HepG2 (cell line): ENCODE measurements around the gene ING1. TPM values are rescaled to one million over a fixed set of nuclear protein-coding genes. Genes with fewer than 3 reads are reported as not detected.

Source experiments
- KLF15 ChIP-seq: sonication (generic); formaldehyde crosslinking; IDR thresholded peaks from 2 replicates; pipeline ENCODE4 v1.8.1; 2023; ENCODE audit warnings: borderline replicate concordance, mild to moderate bottlenecking, inconsistent platforms, missing genetic modification reagents, mixed read lengths
- KLF16 ChIP-seq, 2 experiments: sonication (generic) in 1 of 2; formaldehyde crosslinking in 1 of 2; IDR thresholded peaks; 2 replicates each; pipeline versions ENCODE4 v1.6.1 to v1.8.0; 2016 to 2023; ENCODE audit warnings: missing genetic modification reagents in 2 of 2, missing compliant biosample characterization in 1 of 2
- MIXL1 ChIP-seq: IDR thresholded peaks from 2 replicates; pipeline ENCODE4 v1.6.1; 2016
- MZF1 ChIP-seq: sonication (generic); formaldehyde crosslinking; IDR thresholded peaks from 2 replicates; pipeline ENCODE4 v1.8.1; 2023; ENCODE audit warnings: mild to moderate bottlenecking, missing genetic modification reagents, borderline replicate concordance
- PCBP1 ChIP-seq: fragments of 200-400 bp; formaldehyde crosslinking; IDR thresholded peaks from 2 replicates; pipeline ENCODE4 v1.6.1; 2017; ENCODE audit warnings: mild to moderate bottlenecking, low read depth, low read length, borderline replicate concordance
- STAG1 ChIP-seq: sonication (generic); formaldehyde crosslinking; IDR thresholded peaks from 2 replicates; pipeline ENCODE4 v1.4.0; 2020; ENCODE audit warnings: missing genetic modification reagents
- ZNF318 ChIP-seq: sonication (generic); formaldehyde crosslinking; IDR thresholded peaks from 2 replicates; pipeline ENCODE4 v1.4.0; 2020; ENCODE audit warnings: mild to moderate bottlenecking, missing genetic modification reagents
- ZNF441 ChIP-seq: sonication (generic); formaldehyde crosslinking; IDR thresholded peaks from 2 replicates; pipeline ENCODE4 v1.7.0; 2021; ENCODE audit warnings: missing genetic modification reagents, borderline replicate concordance
- ZNF7 ChIP-seq: IDR thresholded peaks from 2 replicates; pipeline ENCODE4 v1.6.1; 2016; ENCODE audit warnings: missing biosample characterization, missing genetic modification reagents
- ZNF788 ChIP-seq: sonication (generic); formaldehyde crosslinking; IDR thresholded peaks from 2 replicates; pipeline ENCODE4 v1.5.0; 2020; ENCODE audit warnings: mild to moderate bottlenecking, missing genetic modification reagents, borderline replicate concordance
- ZSCAN30 ChIP-seq: sonication (generic); formaldehyde crosslinking; IDR thresholded peaks from 2 replicates; pipeline ENCODE4 v1.5.0; 2020; ENCODE audit warnings: mild to moderate bottlenecking, missing genetic modification reagents
- polyA plus RNA-seq, 8 experiments: library from polyadenylated mRNA; depleted of rRNA in 3 of 8; stranded (reverse) in 7 of 8; unstranded in 1 of 8; fragments of >200 nt; fragmentation: Illumina TruSeq in 4 of 8; extraction: Trizol in 4 of 8; gene quantifications; 2 replicates each; pipeline versions ENCODE4 v1.2.1 to v1.2.3, GENCODE V29; 2011 to 2016; ENCODE audit warnings: low read depth in 4 of 8, missing spikeins in 1 of 8, mixed read lengths in 1 of 8; ENCODE audit not compliant: insufficient read depth in 1 of 8
- total RNA-seq, 5 experiments: library from RNA; depleted of rRNA; stranded (reverse); fragments of >200 nt; fragmentation: Illumina TruSeq; extraction: Trizol; gene quantifications; 2 replicates each; pipeline ENCODE4 v1.2.3, GENCODE V29; 2016; ENCODE audit warnings: low read depth in 1 of 5
- TF ChIP-seq, protein P1 (sequence below): sonication (generic); formaldehyde crosslinking; IDR thresholded peaks from 2 replicates; pipeline ENCODE4 v1.5.0; 2020; ENCODE audit warnings: missing genetic modification reagents
- TF ChIP-seq, protein P2 (sequence below), 2 experiments: IDR thresholded peaks; 2 replicates each; pipeline ENCODE4 v1.6.1; 2011 to 2012; ENCODE audit warnings: low read length in 2 of 2, borderline replicate concordance in 1 of 2, low read depth in 1 of 2, mild to moderate bottlenecking in 1 of 2, moderate library complexity in 1 of 2
- TF ChIP-seq, protein P3 (sequence below): sonication (generic); formaldehyde crosslinking; IDR thresholded peaks from 2 replicates; pipeline ENCODE4 v1.8.1; 2023; ENCODE audit warnings: mild to moderate bottlenecking, moderate library complexity, missing genetic modification reagents

The ING1 gene
- total and polyA plus RNA-seq, 2 of the 13 experiments (the other 11 are each of a cell fraction or from before 2014, with no cell fraction given) = 8.1 to 16.1 TPM

DNA sequence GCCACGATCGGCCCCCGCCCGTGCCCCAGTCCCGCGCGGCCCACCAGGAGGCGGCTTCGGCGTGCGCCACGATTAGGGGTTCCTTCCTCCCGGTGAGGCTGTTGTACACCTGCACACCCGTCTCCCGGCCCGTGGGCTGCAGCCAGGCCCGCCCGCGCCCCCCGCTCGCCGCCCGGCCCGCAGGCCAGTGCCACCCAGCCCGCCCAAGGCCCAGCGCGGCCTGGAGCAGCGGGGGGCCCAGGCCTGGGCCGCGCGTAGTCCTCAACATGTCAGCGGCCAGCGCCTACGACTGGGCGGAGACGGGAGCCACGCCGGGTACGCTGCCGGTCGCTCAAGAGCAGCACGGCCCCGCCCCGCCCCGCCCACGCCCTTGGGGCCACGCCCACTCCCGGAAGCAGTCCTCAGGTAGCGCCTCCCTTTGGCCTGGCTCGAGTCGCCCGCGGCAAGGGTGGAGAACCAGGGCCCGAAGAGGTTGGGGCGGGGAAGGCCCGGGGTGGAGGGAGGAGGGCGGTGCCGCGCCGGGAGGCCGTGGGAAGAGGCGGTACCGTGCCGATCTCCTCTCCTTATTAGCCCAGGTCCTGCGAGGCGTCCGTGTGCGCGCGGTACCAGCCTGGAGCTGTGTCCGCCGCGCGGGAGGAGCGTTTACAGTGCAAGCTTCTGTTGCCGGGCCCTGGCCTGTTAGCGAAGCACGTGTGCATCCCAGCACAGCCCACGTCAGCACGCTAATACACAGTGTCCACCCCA lies 7.5 kb upstream of the ING1 start, which contains the start of gene CARS2 (continued):
- TF ChIP-seq ZNF7 (CRISPR knock-in tag) (no peak), ZNF788 (CRISPR knock-in tag) (peak; percentile 48; the same call in 1 of the 2 replicates), MIXL1 (CRISPR knock-in tag) (peak; percentile 46; the same call in 1 of the 2 replicates), KLF15 (no peak), ZSCAN30 (CRISPR knock-in tag) (no peak), ZNF441 (CRISPR knock-in tag) (peak; percentile 66), KLF16 (CRISPR knock-in tag; IDR thresholded peaks at IDR 0.05) (peak in 1 of 2 experiments; percentile 55; a peak in 1 of 4 replicates), MZF1 (CRISPR knock-in tag) (no peak), ZNF318 (CRISPR knock-in tag) (no peak), STAG1 (CRISPR knock-in tag) (peak; percentile 28; the same call in 1 of the 2 replicates), PCBP1 (no peak)
- TF ChIP-seq, protein P1, sequence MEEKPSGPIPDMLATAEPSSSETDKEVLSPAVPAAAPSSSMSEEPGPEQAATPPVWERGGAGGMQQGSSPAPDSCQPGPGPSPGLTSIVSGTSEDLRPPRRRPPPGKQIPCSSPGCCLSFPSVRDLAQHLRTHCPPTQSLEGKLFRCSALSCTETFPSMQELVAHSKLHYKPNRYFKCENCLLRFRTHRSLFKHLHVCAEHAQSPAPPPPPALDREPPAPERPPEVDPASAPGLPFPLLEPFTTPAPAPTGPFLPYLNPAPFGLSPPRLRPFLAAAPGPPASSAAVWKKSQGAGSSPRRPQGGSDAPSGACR (CRISPR knock-in tag) = peak; percentile 19; the same call in 1 of the 2 replicates
- TF ChIP-seq, protein P2, sequence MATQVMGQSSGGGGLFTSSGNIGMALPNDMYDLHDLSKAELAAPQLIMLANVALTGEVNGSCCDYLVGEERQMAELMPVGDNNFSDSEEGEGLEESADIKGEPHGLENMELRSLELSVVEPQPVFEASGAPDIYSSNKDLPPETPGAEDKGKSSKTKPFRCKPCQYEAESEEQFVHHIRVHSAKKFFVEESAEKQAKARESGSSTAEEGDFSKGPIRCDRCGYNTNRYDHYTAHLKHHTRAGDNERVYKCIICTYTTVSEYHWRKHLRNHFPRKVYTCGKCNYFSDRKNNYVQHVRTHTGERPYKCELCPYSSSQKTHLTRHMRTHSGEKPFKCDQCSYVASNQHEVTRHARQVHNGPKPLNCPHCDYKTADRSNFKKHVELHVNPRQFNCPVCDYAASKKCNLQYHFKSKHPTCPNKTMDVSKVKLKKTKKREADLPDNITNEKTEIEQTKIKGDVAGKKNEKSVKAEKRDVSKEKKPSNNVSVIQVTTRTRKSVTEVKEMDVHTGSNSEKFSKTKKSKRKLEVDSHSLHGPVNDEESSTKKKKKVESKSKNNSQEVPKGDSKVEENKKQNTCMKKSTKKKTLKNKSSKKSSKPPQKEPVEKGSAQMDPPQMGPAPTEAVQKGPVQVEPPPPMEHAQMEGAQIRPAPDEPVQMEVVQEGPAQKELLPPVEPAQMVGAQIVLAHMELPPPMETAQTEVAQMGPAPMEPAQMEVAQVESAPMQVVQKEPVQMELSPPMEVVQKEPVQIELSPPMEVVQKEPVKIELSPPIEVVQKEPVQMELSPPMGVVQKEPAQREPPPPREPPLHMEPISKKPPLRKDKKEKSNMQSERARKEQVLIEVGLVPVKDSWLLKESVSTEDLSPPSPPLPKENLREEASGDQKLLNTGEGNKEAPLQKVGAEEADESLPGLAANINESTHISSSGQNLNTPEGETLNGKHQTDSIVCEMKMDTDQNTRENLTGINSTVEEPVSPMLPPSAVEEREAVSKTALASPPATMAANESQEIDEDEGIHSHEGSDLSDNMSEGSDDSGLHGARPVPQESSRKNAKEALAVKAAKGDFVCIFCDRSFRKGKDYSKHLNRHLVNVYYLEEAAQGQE (IDR thresholded peaks at IDR 0.05; ENCODE audit: borderline replicate concordance in 1 of 2, low read depth in 1 of 2, low read length in 2 of 2) = 0 out of 4 replicates have a peak, but pooled peaks of 1 of the 2 experiments have one; percentile 6
- TF ChIP-seq, protein P3, sequence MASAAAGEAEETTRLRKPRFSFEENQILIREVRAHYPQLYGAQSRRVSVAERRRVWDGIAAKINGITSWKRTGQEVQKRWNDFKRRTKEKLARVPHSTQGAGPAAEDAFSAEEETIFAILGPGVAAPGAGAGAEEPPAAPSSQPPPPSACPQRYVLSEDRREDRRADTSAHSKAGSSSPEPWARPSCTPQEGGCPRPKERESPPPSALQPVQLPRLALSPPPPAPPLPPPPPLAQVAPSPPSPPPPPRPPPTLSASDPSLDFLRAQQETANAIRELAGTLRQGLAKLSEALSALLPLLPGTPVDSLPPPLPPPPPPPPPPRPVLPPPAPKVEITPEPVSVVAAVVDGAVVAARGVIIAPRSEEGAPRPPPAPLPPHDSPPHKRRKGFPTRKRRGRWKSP (CRISPR knock-in tag) = peak; percentile 44; the same call in 1 of the 2 replicates
